ENCODE measurements around the gene TP53TG3. TPM values are rescaled to one million over a fixed set of nuclear protein-coding genes. Genes with fewer than 3 reads are reported as not detected.
"Not testable (repeated sequence)": the region's sequence is repeated elsewhere in the genome, so short reads cannot be mapped to it uniquely, and the experiment has no call there.

TP53TG3 gene
- total and polyA plus RNA-seq, 4 donors, result not detected

GRCh38 chr16:32632096-32632495 is 43.9 kb downstream of the TP53TG3 start:
- H3K36me3 ChIP-seq (ENCODE audit: control insufficient read depth in 4 of 4, insufficient read depth in 4 of 4, low read length in 4 of 4); H3K27me3 ChIP-seq (ENCODE audit: control insufficient read depth in 3 of 3, insufficient read depth in 3 of 3, low read length in 2 of 3); DNase-seq; H3K27ac ChIP-seq (ENCODE audit: low read depth in 1 of 2, low read length in 1 of 2); ATAC-seq (ENCODE audit: insufficient read depth, low FRiP score); H3K4me1 ChIP-seq (ENCODE audit: control insufficient read depth in 5 of 5, insufficient read depth in 5 of 5, low read length in 5 of 5); H3K4me3 ChIP-seq; H3K9me3 ChIP-seq (ENCODE audit: control insufficient read depth in 4 of 4, insufficient read depth in 3 of 4, low read length in 3 of 4); H3K9ac ChIP-seq (ENCODE audit: insufficient read depth in 1 of 2, low read length in 2 of 2): not testable (repeated sequence)
- WGBS, 2 donors, result 83 to 88% methylated on average over 6 of the region's 8 CpGs

Small RNA genes within 50 kb of the gene (small RNA-seq; reads per million reads assigned to genes)
- gene AC138907.6 (ENCODE audit: low replicate concordance), result not detected

Data from lung (tissue), 11 donors.